MM.1S (cell line): ENCODE results near the gene RSPH3.

Experiments
- CTCF ChIP-seq: fragments of 300-600 bp; sonication (generic); IDR thresholded peaks from 2 replicates; pipeline ENCODE4 v1.5.1; 2016; ENCODE audit warnings: antibody characterized with exemption, low read length, mixed read lengths
- EZH2 ChIP-seq: fragments of 300-600 bp; sonication (generic); optimal IDR thresholded peaks from 2 replicates; pipeline ENCODE3; 2017; ENCODE audit warnings: low read depth, mild to moderate bottlenecking, antibody characterized with exemption, low read length, mixed read lengths
- EZH2phosphoT487 ChIP-seq: fragments of 300-600 bp; sonication (generic); IDR thresholded peaks from 2 replicates; pipeline ENCODE4 v1.6.1; 2018; ENCODE audit warnings: antibody characterized with exemption, low read length

DNA sequence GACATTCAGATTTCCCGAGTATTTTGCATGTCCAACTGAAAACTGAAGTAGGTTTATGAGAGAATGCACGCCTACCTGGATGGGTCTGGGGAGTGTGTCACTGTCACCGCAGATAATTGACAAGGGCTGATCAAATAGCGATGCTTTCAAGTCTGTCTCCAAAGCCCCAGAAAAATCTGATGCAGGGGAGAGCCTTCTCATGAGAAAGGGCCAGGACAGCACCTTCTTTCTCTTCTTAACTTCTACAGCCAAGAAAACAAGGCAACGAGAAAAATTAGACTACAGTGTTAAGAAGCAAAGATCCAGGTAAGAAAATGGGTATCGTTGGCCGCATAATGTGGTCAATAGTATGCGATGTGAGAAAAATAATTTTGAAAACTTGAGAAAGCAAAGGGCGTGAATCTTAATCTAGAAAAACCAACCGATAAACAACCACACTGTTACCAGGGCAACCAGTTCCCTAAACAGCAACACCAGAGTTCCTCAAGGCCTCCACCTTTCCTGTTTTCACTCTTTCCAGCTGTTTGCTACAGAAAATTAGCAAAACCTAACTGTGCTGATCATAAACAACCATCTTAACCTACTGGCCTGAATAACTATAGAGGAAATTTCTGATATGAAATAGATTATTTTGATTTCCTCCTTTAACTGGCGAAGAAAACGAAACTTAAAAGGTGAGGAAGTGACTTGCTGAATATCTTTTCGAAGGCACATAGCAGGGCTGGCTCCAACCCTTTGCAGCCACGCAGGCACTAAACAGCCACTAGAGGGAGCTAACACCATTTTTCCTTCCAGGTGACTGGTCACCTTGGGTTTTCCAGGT, 42.2 kb upstream of the RSPH3 start:
- TF ChIP-seq CTCF = peak; percentile 79
- no peak for TF ChIP-seq EZH2phosphoT487
- no peak for TF ChIP-seq EZH2
